Measurements from ENCODE around the gene TNNT3.

Gene TNNT3

GRCh38 chr11:1896923-1897322, 22.6 kb upstream of the TNNT3 start:
- DNase-seq, result no peak
- no peak for ATAC-seq

GRCh38 chr11:1899090-1899489, 20.4 kb upstream of the TNNT3 start:
- DNase-seq (no peak), ATAC-seq (no peak)

- no peak for DNase-seq
- no peak for ATAC-seq
Measured at GRCh38 chr11:1899686-1900085, 19.8 kb upstream of the TNNT3 start.

GRCh38 chr11:1906181-1906580, 13.3 kb upstream of the TNNT3 start:
- DNase-seq (no peak), ATAC-seq (no peak)

GRCh38 chr11:1906611-1907423, 12.7 kb upstream of the TNNT3 start:
- DNase-seq, result no peak
- ATAC-seq, result no peak

GRCh38 chr11:1908618-1909017, 10.9 kb upstream of the TNNT3 start:
- no peak for ATAC-seq
- DNase-seq, result no peak

GRCh38 chr11:1909524-1909923, 10.0 kb upstream of the TNNT3 start:
- no peak for ATAC-seq
- DNase-seq, result no peak

GRCh38 chr11:1912289-1912878, 7.1 kb upstream of the TNNT3 start:
- ATAC-seq (no peak), DNase-seq (no peak)

GRCh38 chr11:1913271-1914060, 6.0 kb upstream of the TNNT3 start:
- ATAC-seq (no peak), DNase-seq (no peak)

- ATAC-seq (no peak), DNase-seq (no peak)
Measured at GRCh38 chr11:1915795-1916131, 3.7 kb upstream of the TNNT3 start.

- DNase-seq (peak; percentile 34), ATAC-seq (peak; percentile 43)
Measured at GRCh38 chr11:1916132-1916985, 3.1 kb upstream of the TNNT3 start.

GRCh38 chr11:1916986-1917522, 2.4 kb upstream of the TNNT3 start:
- DNase-seq, result no peak
- peak; percentile 3 for ATAC-seq

- ATAC-seq (peak; percentile 6), DNase-seq (no peak)
Measured at GRCh38 chr11:1917523-1918435, 1.7 kb upstream of the TNNT3 start.

GRCh38 chr11:1918436-1919315, 827 bp upstream of the TNNT3 start:
- DNase-seq (no peak), ATAC-seq (no peak)

GRCh38 chr11:1920128-1920908, 815 bp downstream of the TNNT3 start:
- ATAC-seq (no peak), DNase-seq (no peak)

- DNase-seq (no peak), ATAC-seq (no peak)
Measured at GRCh38 chr11:1920909-1921573, 1.5 kb downstream of the TNNT3 start.

- DNase-seq, result no peak
- no peak for ATAC-seq
Measured at GRCh38 chr11:1921574-1922141, 2.2 kb downstream of the TNNT3 start.

GRCh38 chr11:1922481-1923081, 3.1 kb downstream of the TNNT3 start:
- no peak for DNase-seq
- ATAC-seq, result no peak
